Measurements from ENCODE around the gene CHRNA7.
"Not testable (repeated sequence)": the region's sequence is repeated elsewhere in the genome, so short reads cannot be mapped to it uniquely, and the experiment has no call there.

The CHRNA7 gene

GRCh38 chr15:32209081-32209480, 178.8 kb downstream of the CHRNA7 start:
- not testable (repeated sequence) for DNase-seq

- DNase-seq, result no peak
Measured at GRCh38 chr15:32218666-32219065, 188.4 kb downstream of the CHRNA7 start.

Measured in activated CD4-positive, alpha-beta T cell treated with anti-CD3 and anti-CD28 coated beads, Interleukin-2, amount 50 U/mL, for 48 hours (primary cell).